KMS-11 (cell line): ENCODE measurements around the gene PPIF.

ENCODE experiments used
- H2AFZ ChIP-seq: fragments of 200-600 bp; sonication (generic); 2 replicates; pipeline ENCODE4 v1.6.1; 2016; ENCODE audit warnings: antibody characterized with exemption, mixed run types, low read depth
- H3K27ac ChIP-seq: fragments of 200-600 bp; sonication (generic); 2 replicates; pipeline ENCODE4 v1.6.1; 2016; ENCODE audit warnings: mild to moderate bottlenecking, mixed run types
- H3K27me3 ChIP-seq: fragments of 200-600 bp; sonication (generic); 2 replicates; pipeline ENCODE4 v1.6.1; 2017; ENCODE audit warnings: mild to moderate bottlenecking, low read depth, mixed run types, moderate library complexity; ENCODE audit not compliant: insufficient read depth
- H3K36me3 ChIP-seq: fragments of 200-600 bp; sonication (generic); 2 replicates; pipeline ENCODE4 v1.6.1; 2017; ENCODE audit warnings: mild to moderate bottlenecking, mixed run types; ENCODE audit not compliant: insufficient read depth
- H3K4me1 ChIP-seq: fragments of 200-600 bp; sonication (generic); 2 replicates; pipeline ENCODE4 v1.6.1; 2016; ENCODE audit warnings: mild to moderate bottlenecking, low read depth, mixed run types; ENCODE audit not compliant: poor library complexity, severe bottlenecking
- H3K4me2 ChIP-seq: fragments of 200-600 bp; sonication (generic); 2 replicates; pipeline ENCODE4 v1.7.0; 2016; ENCODE audit warnings: mild to moderate bottlenecking, mixed run types
- H3K4me3 ChIP-seq: fragments of 200-600 bp; sonication (generic); IDR thresholded peaks from 2 replicates; pipeline ENCODE4 v1.6.1; 2017; ENCODE audit warnings: low read depth, low read length, mixed read lengths; ENCODE audit not compliant: insufficient read depth
- H3K79me2 ChIP-seq: fragments of 200-600 bp; sonication (generic); 2 replicates; pipeline ENCODE4 v1.6.1; 2016; ENCODE audit warnings: low read depth, mixed run types; ENCODE audit not compliant: insufficient read depth
- H3K9ac ChIP-seq: fragments of 200-600 bp; sonication (generic); 2 replicates; pipeline ENCODE4 v1.6.1; 2016; ENCODE audit warnings: mild to moderate bottlenecking, mixed run types
- H4K20me1 ChIP-seq: fragments of 200-600 bp; sonication (generic); 2 replicates; pipeline ENCODE4 v1.6.1; 2016; ENCODE audit warnings: mild to moderate bottlenecking, mixed run types; ENCODE audit not compliant: insufficient read depth
- TF ChIP-seq, protein P1 (sequence below): fragments of 200-600 bp; sonication (generic); conservative IDR thresholded peaks from 2 replicates; pipeline ENCODE4 v1.6.1; 2017; ENCODE audit warnings: low read depth, mild to moderate bottlenecking, antibody characterized with exemption, low read length, moderate library complexity, mixed read lengths

The PPIF gene

DNA sequence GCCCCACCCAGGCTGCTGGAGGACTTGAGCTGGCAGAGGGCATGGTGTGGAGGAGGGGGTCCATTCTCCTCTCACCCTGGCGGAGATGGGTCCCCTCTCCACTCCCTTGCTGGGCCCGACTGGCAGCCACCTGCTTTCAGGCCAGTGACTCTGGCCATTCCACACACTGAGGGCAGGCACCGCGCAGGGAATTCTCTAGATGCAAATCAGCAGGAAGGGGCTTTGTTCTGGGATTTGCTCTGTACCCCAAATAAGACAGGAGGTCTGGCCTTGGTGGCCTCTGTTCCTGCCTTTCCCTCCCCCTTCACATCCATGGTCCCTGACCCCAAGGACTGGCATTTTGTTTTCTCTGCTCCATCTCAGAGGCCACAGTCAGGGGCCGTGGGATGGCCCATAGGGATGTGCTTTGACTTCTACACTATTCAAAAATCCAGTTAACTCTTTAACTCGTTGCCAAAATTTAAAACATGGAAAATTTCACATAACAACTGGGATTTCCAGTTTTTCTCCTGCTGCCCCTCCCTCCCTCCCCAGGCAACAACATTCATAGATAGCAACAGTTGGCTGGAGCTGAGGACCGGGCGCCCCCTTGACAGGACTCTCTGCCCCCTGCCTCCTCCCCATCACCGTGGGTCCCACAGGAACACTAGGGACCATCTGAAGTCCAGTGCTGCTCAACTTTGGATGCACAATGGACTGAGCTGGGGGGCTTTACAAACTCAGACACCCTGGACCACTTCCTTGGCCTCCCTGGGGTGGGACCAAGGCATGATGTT is 33.9 kb downstream of the PPIF start:
- H3K4me2 ChIP-seq = no peak overlapping the region
- H3K9ac ChIP-seq = no peak overlapping the region
- no peaks in the 10 kb centered on the region for H3K27me3 ChIP-seq
- no peaks in the 10 kb centered on the region for H3K36me3 ChIP-seq
- no peaks in the 10 kb centered on the region for H3K79me2 ChIP-seq
- H2AFZ ChIP-seq = no peak overlapping the region
- no peak overlapping the region for H3K4me3 ChIP-seq
- no peaks in the 10 kb centered on the region for H3K4me1 ChIP-seq
- H3K27ac ChIP-seq = no peak overlapping the region
- TF ChIP-seq, protein P1, sequence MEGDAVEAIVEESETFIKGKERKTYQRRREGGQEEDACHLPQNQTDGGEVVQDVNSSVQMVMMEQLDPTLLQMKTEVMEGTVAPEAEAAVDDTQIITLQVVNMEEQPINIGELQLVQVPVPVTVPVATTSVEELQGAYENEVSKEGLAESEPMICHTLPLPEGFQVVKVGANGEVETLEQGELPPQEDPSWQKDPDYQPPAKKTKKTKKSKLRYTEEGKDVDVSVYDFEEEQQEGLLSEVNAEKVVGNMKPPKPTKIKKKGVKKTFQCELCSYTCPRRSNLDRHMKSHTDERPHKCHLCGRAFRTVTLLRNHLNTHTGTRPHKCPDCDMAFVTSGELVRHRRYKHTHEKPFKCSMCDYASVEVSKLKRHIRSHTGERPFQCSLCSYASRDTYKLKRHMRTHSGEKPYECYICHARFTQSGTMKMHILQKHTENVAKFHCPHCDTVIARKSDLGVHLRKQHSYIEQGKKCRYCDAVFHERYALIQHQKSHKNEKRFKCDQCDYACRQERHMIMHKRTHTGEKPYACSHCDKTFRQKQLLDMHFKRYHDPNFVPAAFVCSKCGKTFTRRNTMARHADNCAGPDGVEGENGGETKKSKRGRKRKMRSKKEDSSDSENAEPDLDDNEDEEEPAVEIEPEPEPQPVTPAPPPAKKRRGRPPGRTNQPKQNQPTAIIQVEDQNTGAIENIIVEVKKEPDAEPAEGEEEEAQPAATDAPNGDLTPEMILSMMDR = no peak
- H4K20me1 ChIP-seq = no peaks in the 10 kb centered on the region

DNA sequence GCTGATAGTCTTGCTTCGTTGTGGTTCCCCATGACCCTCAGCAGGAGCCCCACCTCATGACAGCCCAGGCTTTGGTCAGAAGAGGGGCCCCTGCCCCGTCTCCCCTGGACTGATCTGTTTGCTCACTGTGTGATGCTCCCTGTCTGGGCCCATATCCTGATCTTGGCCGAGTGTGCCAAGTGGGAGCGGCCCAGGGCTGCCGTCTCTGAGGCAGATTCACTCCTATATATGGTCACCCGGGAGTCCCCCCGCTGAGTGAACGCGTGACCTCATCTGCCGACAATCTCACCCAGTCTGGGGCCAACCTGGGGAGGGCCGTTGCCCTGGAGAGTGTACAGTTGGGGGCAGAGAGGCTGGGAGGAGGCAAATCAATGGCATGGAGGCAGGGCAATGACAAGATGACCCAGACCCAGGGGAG is 34.5 kb downstream of the PPIF start:
- Histone ChIP-seq H3K79me2 (no peaks in the 10 kb centered on the region), H3K27me3 (no peaks in the 10 kb centered on the region), H3K4me3 (no peak overlapping the region), H3K36me3 (no peaks in the 10 kb centered on the region), H3K27ac (no peak overlapping the region), H4K20me1 (no peaks in the 10 kb centered on the region), H2AFZ (no peak overlapping the region), H3K9ac (no peak overlapping the region), H3K4me1 (no peaks in the 10 kb centered on the region), H3K4me2 (no peak overlapping the region)
- TF ChIP-seq, protein P1 = no peak

DNA sequence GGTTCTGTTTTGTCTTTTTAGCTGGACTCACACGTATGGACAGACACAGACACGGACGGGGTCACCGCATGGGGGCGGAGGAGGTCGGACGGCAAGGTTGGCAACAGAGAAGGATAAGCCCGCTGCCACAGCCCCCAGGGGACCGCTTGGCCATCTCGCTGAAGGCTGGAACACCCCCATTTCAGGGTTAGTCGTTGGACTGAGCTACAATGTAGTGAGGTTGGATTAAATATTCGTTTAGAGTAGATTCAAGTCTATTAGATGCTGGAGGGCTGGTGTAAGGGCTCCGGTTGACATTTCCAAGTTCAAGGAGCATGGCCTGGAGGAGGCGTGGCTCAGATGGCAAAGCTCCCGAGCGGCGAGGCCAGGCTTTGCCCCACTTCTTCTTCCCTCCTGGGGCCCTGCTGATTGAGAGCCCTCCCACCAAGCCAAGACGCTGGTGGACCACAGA is 35.2 kb downstream of the PPIF start:
- Histone ChIP-seq H3K36me3 (no peaks in the 10 kb centered on the region), H3K9ac (no peak overlapping the region), H3K4me3 (no peak overlapping the region), H3K27ac (no peak overlapping the region), H3K79me2 (no peaks in the 10 kb centered on the region), H3K27me3 (no peaks in the 10 kb centered on the region), H4K20me1 (no peaks in the 10 kb centered on the region), H3K4me1 (no peaks in the 10 kb centered on the region), H2AFZ (no peak overlapping the region), H3K4me2 (no peak overlapping the region)
- TF ChIP-seq, protein P1 = no peak

DNA sequence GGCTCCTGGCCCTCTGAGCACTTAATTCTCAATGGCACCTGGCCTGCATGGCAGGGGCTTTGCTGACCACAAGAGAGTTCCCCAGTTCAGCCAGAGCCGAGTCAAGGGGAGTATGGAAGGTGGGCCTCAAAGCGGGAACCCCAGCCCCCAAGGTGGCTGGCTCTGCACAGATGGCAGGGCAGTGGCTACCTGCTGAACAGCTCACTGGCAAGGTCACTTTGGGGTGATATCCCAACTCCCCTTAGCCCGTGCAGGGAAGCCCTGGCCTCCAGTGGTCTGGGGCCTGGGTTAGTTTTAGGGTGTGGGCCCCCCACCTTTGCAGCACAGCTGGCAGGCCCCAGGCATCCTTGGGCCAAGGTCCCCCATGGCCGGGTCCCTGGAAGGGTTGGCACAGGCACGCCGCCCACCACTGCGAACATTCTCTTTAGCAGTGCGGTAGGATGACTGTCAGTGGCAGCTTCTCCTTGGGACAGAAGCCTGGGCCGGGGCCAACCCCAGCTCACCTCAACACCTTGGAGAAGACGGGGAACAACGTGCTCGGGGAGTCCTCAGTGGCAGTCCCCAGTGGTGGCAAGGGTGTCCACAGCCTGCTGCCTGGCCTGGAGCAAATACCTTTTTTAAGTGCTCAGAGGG is 36.8 kb downstream of the PPIF start:
- Histone ChIP-seq H3K79me2 (no peaks in the 10 kb centered on the region), H3K4me1 (no peaks in the 10 kb centered on the region), H3K4me3 (no peak overlapping the region), H2AFZ (no peak overlapping the region), H3K36me3 (no peaks in the 10 kb centered on the region), H4K20me1 (no peaks in the 10 kb centered on the region), H3K27ac (no peak overlapping the region), H3K9ac (no peak overlapping the region), H3K4me2 (no peak overlapping the region), H3K27me3 (no peaks in the 10 kb centered on the region)
- TF ChIP-seq, protein P1 = no peak
